HUES64 (cell line): ENCODE data around the gene NUDT16L1. TPM values are rescaled to one million over a fixed set of nuclear protein-coding genes. Genes with fewer than 3 reads are reported as not detected.
"Not testable (repeated sequence)": the region's sequence is repeated elsewhere in the genome, so short reads cannot be mapped to it uniquely, and the experiment has no call there.

Source experiments
- H3K27ac ChIP-seq: 2 replicates; pipeline ENCODE4 v1.7.0; 2013; ENCODE audit warnings: low read depth, low read length, inconsistent platforms
- H3K27me3 ChIP-seq: 2 replicates; pipeline ENCODE4 v1.6.1; 2013; ENCODE audit warnings: mild to moderate bottlenecking, low read length; ENCODE audit not compliant: insufficient read depth
- H3K36me3 ChIP-seq: 2 replicates; pipeline ENCODE4 v1.6.1; 2013; ENCODE audit warnings: mild to moderate bottlenecking, low read length; ENCODE audit not compliant: insufficient read depth
- H3K4me1 ChIP-seq: 2 replicates; pipeline ENCODE4 v1.6.1; 2013; ENCODE audit warnings: mild to moderate bottlenecking, low read length, moderate library complexity; ENCODE audit not compliant: insufficient read depth
- H3K4me3 ChIP-seq: 2 replicates; pipeline ENCODE4 v1.5.1; 2013; ENCODE audit warnings: mild to moderate bottlenecking, low read length, moderate library complexity
- H3K9ac ChIP-seq: 2 replicates; pipeline ENCODE4 v1.6.1; 2013; ENCODE audit warnings: mild to moderate bottlenecking, low read depth, low read length
- H3K9me3 ChIP-seq: 2 replicates; pipeline ENCODE4 v1.6.1; 2013; ENCODE audit warnings: low read depth, low read length; ENCODE audit not compliant: insufficient read depth
- WGBS: fragments of 150-250, 120-280 bp; methylation state at CpG from one replicate; pipeline ENCODE4 v1.1.7; 2013; ENCODE audit warnings: missing lambda C conversion rate; 5-methylcytosine and 5-hydroxymethylcytosine counted together
- polyA plus RNA-seq, 2 experiments: library from polyadenylated mRNA; stranded (reverse); fragments of 50-300 nt; gene quantifications; one replicate each; pipeline ENCODE4 v1.2.3, GENCODE V29; 2013

Gene NUDT16L1
- 32.0 TPM for polyA plus RNA-seq (2013, experiment 1 of 2)
- 26.4 TPM for polyA plus RNA-seq (2013, experiment 2 of 2)

DNA sequence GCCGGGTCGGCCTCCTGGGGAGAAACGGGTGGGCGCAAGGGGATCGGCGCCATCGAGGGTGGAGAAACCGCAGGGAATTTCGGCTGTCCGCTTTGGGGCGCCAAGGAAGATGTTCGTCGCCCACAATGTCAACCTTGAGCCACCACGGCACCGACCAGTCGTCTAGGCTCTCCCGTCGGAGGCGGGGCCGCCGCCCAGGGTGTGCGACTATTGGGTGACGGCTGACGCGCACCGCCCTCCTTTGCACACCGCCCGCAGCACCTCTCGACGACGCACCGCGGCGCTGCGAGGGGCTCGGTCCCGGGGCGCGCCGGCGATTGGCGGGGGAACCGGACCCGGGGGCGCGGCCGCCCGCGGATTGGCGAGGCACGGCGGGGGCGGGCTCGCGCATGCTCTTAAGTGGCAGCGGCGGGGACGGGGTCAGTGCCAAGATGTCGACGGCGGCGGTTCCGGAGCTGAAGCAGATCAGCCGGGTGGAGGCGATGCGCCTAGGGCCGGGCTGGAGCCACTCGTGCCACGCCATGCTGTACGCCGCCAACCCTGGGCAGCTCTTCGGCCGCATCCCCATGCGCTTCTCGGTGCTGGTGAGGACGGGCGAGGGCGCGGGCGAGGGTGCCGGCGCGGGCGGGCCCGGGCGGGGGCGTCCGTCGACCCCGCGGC lies at the start of gene NUDT16L1:
Gene NUDT16L1 (plus strand): TSS at position 267 of the 660 bp plus-strand sequence. CDS start 165 bp downstream, at position 432.
- under 1% methylated on average over 91 of the region's 91 CpGs for WGBS
- H3K4me1 ChIP-seq, result no peaks in the 10 kb centered on the region
- peaks cover 33% of the 10 kb centered on the region for H3K36me3 ChIP-seq
- peak within 1 kb of the TSS; percentile 95 for H3K4me3 ChIP-seq
- H3K27me3 ChIP-seq, result no peaks in the 10 kb centered on the region
- no peaks in the 10 kb centered on the region for H3K9me3 ChIP-seq
- peak within 1 kb of the TSS; percentile 84 for H3K27ac ChIP-seq
- H3K9ac ChIP-seq, result peak within 1 kb of the TSS; percentile 90

DNA sequence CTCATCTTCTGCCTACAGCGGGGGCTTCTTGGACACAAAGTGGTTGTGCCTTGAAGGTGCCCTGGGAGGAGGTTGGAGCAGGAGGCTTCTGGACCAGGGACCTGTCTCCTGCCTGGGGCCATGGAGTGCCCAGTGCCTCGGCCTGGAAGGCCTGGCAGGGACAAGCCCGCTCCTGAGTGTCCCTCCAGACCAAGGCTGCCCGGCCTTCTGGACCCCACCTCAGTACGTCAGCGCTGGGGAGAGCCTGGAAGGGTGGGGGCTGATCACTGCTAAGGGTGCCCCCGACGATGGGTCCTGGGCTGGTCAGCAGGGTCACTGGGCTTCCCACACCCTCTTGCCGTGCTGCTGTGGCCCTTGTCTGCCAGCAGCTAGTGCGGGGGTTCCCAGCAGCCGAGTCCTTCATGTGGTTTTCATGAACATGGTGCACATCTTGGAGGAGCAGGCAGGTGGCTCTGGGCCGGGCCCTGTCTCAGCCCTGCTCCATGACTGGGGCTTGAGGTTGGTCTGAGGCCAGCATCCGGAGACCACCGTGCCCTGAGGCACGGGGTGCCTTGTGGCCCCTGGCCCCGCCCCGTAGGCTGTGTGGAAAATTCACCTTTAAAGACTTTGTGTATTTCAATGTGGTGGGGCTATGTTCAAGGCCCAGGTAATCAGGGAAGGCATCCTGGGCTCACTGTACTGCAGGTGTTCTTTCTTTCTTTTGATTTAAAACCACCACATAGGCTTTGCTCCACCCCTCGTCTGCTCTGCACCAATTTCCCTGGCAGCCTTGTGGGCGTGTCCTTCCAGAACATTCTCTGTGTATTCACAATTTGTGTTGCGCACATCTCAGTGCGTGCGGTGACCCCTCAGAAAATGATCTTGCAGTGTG lies 46.4 kb upstream of the NUDT16L1 start:
- Histone ChIP-seq H3K9ac (no peak overlapping the region), H3K4me3 (no peak overlapping the region), H3K27me3 (no peaks in the 10 kb centered on the region), H3K4me1 (no peaks in the 10 kb centered on the region), H3K27ac (no peak overlapping the region), H3K9me3 (no peaks in the 10 kb centered on the region), H3K36me3 (peaks cover 11% of the 10 kb centered on the region)
- 95% methylated on average over 22 of the region's 22 CpGs for WGBS

DNA sequence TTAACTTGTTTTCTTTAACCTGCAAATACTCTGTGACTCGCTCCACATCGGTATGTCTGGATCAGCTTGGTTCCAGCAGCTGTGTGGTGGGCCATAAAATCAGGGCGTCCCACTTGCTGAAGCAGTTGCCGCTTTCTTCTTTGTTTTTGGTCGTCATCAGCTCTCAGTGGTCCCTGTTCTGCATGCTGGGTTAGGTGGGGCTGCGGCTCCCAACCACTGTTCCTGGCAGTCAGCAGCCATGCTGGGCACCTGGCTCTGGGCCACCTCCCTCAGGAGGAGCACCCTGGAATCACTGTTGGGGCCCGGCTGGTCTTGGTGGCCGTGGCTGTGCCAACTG lies 45.8 kb upstream of the NUDT16L1 start:
- WGBS, result 98% methylated on average over 8 of the region's 8 CpGs
- peaks cover 17% of the 10 kb centered on the region for H3K36me3 ChIP-seq
- no peaks in the 10 kb centered on the region for H3K9me3 ChIP-seq
- no peaks in the 10 kb centered on the region for H3K27me3 ChIP-seq
- H3K4me3 ChIP-seq, result no peak overlapping the region
- H3K4me1 ChIP-seq, result no peaks in the 10 kb centered on the region
- no peak overlapping the region for H3K27ac ChIP-seq
- no peak overlapping the region for H3K9ac ChIP-seq

GRCh38 chr16:4648917-4649316 lies 44.4 kb upstream of the NUDT16L1 start:
- H3K36me3 ChIP-seq, result peaks cover 24% of the 10 kb centered on the region
- no peaks in the 10 kb centered on the region for H3K9me3 ChIP-seq
- no peak overlapping the region for H3K4me3 ChIP-seq
- 95% methylated on average over 13 of the region's 13 CpGs for WGBS
- no peaks in the 10 kb centered on the region for H3K27me3 ChIP-seq
- no peak overlapping the region for H3K9ac ChIP-seq
- no peaks in the 10 kb centered on the region for H3K4me1 ChIP-seq
- no peak overlapping the region for H3K27ac ChIP-seq

- WGBS, result 95% methylated on average over 25 of the region's 25 CpGs
- Histone ChIP-seq H3K9me3 (no peaks in the 10 kb centered on the region), H3K27ac (no peak overlapping the region), H3K36me3 (peaks cover 34% of the 10 kb centered on the region), H3K27me3 (no peaks in the 10 kb centered on the region), H3K4me1 (no peaks in the 10 kb centered on the region), H3K9ac (no peak overlapping the region), H3K4me3 (no peak overlapping the region)
Measured at GRCh38 chr16:4649744-4650442, 43.5 kb upstream of the NUDT16L1 start.

DNA sequence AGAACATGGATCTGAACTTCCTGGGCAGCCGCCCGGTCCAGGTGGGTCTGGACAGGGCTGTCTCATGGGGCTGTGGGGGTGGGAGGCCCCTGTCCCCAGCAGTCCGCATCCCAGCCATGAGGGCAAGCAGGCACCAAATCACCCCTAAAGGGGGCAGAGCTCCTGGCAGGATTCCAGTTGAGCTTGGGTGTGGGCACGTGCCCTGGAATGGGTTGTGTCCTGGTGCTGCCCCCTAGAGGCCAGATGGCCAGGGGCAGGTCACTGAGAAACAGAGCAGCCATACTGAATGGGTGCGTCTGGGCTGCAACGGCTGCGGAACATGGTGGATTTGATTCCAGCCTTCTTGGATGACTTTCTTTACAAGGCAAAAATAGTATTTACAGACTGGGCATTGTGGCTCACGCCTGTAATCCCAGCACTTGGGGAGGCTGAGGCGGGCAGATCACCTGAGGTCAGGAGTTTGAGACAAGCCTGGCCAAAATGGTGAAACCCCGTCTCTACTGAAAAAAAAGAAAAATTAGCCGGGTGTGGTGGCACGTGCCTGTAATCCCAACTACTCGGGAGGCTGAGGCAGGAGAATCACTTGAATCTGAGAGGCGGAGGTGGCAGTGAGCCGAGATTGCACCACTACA lies 42.8 kb upstream of the NUDT16L1 start:
- not testable (repeated sequence) for H3K27ac ChIP-seq, H3K4me3 ChIP-seq, H3K9me3 ChIP-seq, H3K9ac ChIP-seq, H3K4me1 ChIP-seq, H3K27me3 ChIP-seq
- H3K36me3 ChIP-seq, result peaks cover 40% of the 10 kb centered on the region
- WGBS, result 92% methylated on average over 15 of the region's 15 CpGs

- H3K27me3 ChIP-seq, result no peaks in the 10 kb centered on the region
- H3K9ac ChIP-seq, result no peak overlapping the region
- no peaks in the 10 kb centered on the region for H3K9me3 ChIP-seq
- no peak overlapping the region for H3K27ac ChIP-seq
- no peak overlapping the region for H3K4me3 ChIP-seq
- peaks cover 49% of the 10 kb centered on the region for H3K36me3 ChIP-seq
- 94% methylated on average over 13 of the region's 13 CpGs for WGBS
- H3K4me1 ChIP-seq, result no peaks in the 10 kb centered on the region
Measured at GRCh38 chr16:4651827-4652226, 41.5 kb upstream of the NUDT16L1 start.

DNA sequence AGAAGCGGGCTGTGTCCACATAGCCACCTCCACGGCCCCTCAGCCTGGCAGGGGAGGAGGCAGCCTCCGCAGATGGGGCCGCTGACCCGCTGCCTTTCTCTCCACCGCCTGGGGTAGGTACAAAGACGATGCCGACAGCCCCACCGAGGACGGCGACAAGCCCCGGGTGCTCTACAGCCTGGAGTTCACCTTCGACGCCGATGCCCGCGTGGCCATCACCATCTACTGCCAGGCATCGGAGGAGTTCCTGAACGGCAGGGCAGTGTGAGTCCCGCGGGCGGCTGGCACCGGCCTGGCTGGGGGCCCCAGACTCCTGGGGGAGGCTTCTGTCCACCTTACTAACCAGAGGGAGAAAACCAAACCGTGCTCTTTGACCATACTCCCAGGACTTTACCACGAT lies 40.8 kb upstream of the NUDT16L1 start:
- no peaks in the 10 kb centered on the region for H3K4me1 ChIP-seq
- H3K9me3 ChIP-seq, result no peaks in the 10 kb centered on the region
- WGBS, result 96% methylated on average over 25 of the region's 25 CpGs
- H3K9ac ChIP-seq, result no peak overlapping the region
- no peaks in the 10 kb centered on the region for H3K27me3 ChIP-seq
- H3K27ac ChIP-seq, result no peak overlapping the region
- H3K4me3 ChIP-seq, result no peak overlapping the region
- H3K36me3 ChIP-seq, result peaks cover 49% of the 10 kb centered on the region

DNA sequence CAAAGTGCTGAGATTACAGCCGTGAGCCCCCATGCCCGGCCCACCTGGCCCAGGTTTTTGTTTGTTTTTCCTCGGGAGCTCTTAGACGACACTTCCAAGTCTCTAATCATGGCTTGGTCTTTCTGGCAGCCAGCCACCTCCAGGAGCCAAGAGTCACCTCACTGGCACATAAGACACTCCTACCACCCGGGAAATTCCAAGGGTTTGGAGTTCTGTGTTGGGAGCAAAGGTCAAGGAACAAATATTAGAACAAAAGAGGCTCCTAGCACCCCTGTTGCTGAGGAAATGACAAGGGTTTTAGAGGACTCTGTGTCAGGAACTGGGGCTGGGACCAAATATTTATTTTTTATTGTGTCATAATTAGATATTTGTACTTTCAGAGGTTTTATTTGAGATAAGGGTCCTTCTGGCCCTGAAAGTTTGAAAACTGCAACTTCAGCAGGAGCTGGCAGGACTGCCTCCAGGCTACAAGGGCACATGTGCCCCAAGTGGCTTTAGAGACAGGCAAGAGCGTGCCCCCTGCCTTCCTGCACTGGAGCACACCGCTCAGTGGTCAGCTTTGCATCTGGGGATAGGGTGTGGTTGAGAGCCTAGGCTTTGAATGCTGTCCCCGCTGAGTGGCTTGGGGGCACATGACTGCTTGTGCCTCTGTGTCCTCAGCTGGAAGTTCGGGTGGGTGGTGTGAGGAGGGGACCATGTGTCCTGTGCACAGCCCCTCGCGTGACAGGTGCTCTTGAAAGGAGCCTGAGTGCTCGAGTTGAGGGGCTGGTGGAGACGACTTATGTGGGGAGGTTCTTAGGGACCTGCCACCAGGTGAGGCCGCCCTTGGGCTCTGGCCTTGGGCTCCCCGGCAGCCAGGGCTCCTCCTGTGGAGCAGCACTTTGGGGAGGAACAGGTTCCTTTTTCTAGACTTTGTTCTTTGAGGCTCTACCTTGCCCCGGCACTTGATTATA lies 39.1 kb upstream of the NUDT16L1 start:
- H3K4me3 ChIP-seq, result no peak overlapping the region
- H3K9ac ChIP-seq, result no peak overlapping the region
- 93% methylated on average over 16 of the region's 16 CpGs for WGBS
- H3K4me1 ChIP-seq, result no peaks in the 10 kb centered on the region
- H3K27me3 ChIP-seq, result no peaks in the 10 kb centered on the region
- no peaks in the 10 kb centered on the region for H3K9me3 ChIP-seq
- 0 out of 2 replicates have a peak overlapping the region, but pooled peaks have one; percentile 6 for H3K27ac ChIP-seq
- H3K36me3 ChIP-seq, result peaks cover 56% of the 10 kb centered on the region

DNA sequence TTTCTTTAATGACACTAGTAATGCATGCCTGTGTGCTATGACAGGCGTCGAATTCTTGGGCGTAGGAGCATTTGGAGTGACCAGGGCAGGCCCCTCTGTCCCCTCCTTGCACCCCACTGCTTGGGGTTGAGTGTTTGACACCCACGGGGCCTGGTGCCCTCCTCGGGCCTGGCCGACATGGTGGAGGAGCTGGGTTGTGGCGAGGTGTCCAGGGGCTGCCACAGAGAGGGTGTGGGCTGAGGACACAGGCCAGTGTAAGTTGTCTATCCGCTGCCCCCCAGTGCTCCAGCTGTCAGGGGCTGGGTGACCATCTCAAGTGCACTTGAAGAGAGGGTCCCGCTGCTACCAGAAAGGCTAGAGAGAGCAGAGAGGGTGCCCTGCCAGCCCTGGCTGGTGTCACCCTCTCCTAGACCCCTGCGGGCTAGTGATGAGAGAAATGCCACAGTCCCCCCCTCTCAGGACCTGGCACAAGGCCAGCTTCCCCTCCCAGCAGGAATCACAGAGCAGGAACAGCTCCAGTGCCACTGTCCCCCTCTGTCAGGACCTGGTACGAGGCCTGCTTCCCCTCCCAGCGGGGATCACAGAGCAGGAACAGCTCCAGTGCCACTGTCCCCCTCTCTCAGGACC lies 38.3 kb upstream of the NUDT16L1 start:
- 95% methylated on average over 12 of the region's 12 CpGs for WGBS

More for the DNA sequence above, 38.3 kb upstream of the NUDT16L1 start:
- Histone ChIP-seq H3K9me3 (no peaks in the 10 kb centered on the region), H3K36me3 (peaks cover 60% of the 10 kb centered on the region), H3K27ac (no peak overlapping the region), H3K4me3 (no peak overlapping the region), H3K4me1 (no peaks in the 10 kb centered on the region), H3K9ac (no peak overlapping the region), H3K27me3 (no peaks in the 10 kb centered on the region)
